H1 (cell line): ENCODE results near the gene C22orf42. TPM values are rescaled to one million over a fixed set of nuclear protein-coding genes. Genes with fewer than 3 reads are reported as not detected.

Experiments used
- CTCF ChIA-PET: fragments of 300-600 bp; sonication (Branson Sonifier 250); formaldehyde crosslinking; loops from one replicate; lab custom pipeline; 2021; ENCODE audit not compliant: partially characterized antibody; lab: Charles Lee
- POLR2A ChIA-PET: fragments of 300-600 bp; sonication (Branson Sonifier 250); formaldehyde crosslinking; loops from one replicate; lab custom pipeline; 2021; ENCODE audit warnings: inconsistent platforms; ENCODE audit not compliant: partially characterized antibody; lab: Charles Lee
- DNase-seq, 2 experiments: peaks; one replicate each; pipeline versions ENCODE4 v3.0.0 to v3.0.0-alpha.2; 2010 to 2022; ENCODE audit warnings: low spot score in 2 of 2, low read depth in 1 of 2, mixed read lengths in 1 of 2
- FAIRE-seq: peaks from 2 replicates; lab custom pipeline; 2011; peaks lifted over from hg19 to GRCh38; lab: Jason Lieb, UNC
- H2AFZ ChIP-seq: 2 replicates; pipeline ENCODE4 v1.8.1; 2012; ENCODE audit warnings: low read length, inconsistent platforms
- H2AK5ac ChIP-seq: 2 replicates; pipeline ENCODE4 v1.6.1; 2013; ENCODE audit warnings: low read depth, low read length
- H2BK120ac ChIP-seq: replicated peaks from 2 replicates; pipeline ENCODE3; 2013; ENCODE audit warnings: low read depth, low read length, inconsistent platforms
- H2BK12ac ChIP-seq: 2 replicates; pipeline ENCODE4 v1.6.1; 2013; ENCODE audit warnings: low read depth, low read length
- H2BK15ac ChIP-seq: 2 replicates; pipeline ENCODE4 v1.6.1; 2013; ENCODE audit warnings: low read length
- H2BK20ac ChIP-seq: 2 replicates; pipeline ENCODE4 v1.6.1; 2013; ENCODE audit warnings: low read length
- H2BK5ac ChIP-seq: 2 replicates; pipeline ENCODE4 v1.6.1; 2013; ENCODE audit warnings: low read depth, low read length
- H3K14ac ChIP-seq: 2 replicates; pipeline ENCODE4 v1.6.1; 2013; ENCODE audit warnings: inconsistent platforms; ENCODE audit not compliant: insufficient read length
- H3K18ac ChIP-seq: 2 replicates; pipeline ENCODE4 v1.6.1; 2013; ENCODE audit warnings: low read length; ENCODE audit errors: extremely low read depth
- H3K23ac ChIP-seq: 2 replicates; pipeline ENCODE4 v1.6.1; 2013; ENCODE audit warnings: inconsistent platforms; ENCODE audit not compliant: insufficient read length
- H3K23me2 ChIP-seq: 2 replicates; pipeline ENCODE4 v1.6.1; 2013; ENCODE audit warnings: low read depth, low read length
- H3K27ac ChIP-seq: 2 replicates; pipeline ENCODE4 v1.6.1; 2011; ENCODE audit warnings: low read depth, low read length, inconsistent platforms
- H3K27me3 ChIP-seq, 4 experiments: replicated peaks in 1 of 4; 1 replicate in 1 of 4; 2 replicates in 3 of 4; pipeline versions ENCODE4 v1.6.1 to v1.8.1; 2011 to 2013; ENCODE audit warnings: low read length in 3 of 4, mild to moderate bottlenecking in 3 of 4, inconsistent platforms in 2 of 4, mixed read lengths in 2 of 4, moderate library complexity in 1 of 4; ENCODE audit not compliant: control insufficient read depth in 3 of 4, insufficient read depth in 3 of 4; ENCODE audit errors: extremely low read depth in 1 of 4
- H3K36me3 ChIP-seq, 4 experiments: 2 replicates each; pipeline versions ENCODE4 v1.6.1 to v1.8.1; 2011 to 2013; ENCODE audit warnings: mild to moderate bottlenecking in 4 of 4, low read length in 3 of 4, moderate library complexity in 2 of 4, control low read depth in 1 of 4, inconsistent platforms in 1 of 4; ENCODE audit not compliant: insufficient read depth in 4 of 4, control insufficient read depth in 2 of 4
- H3K4ac ChIP-seq: replicated peaks from 2 replicates; pipeline ENCODE3; 2013; ENCODE audit warnings: low read length, low read depth, mixed read lengths, inconsistent platforms; ENCODE audit not compliant: insufficient read length
- H3K4me1 ChIP-seq, 4 experiments: replicated peaks in 1 of 4; 1 replicate in 1 of 4; 2 replicates in 3 of 4; pipeline versions ENCODE4 v1.6.1 to v1.8.1; 2011 to 2013; ENCODE audit warnings: low read length in 3 of 4, inconsistent platforms in 2 of 4, mixed read lengths in 1 of 4; ENCODE audit not compliant: insufficient read depth in 4 of 4, control insufficient read depth in 3 of 4
- H3K4me2 ChIP-seq, 2 experiments: 2 replicates each; pipeline versions ENCODE4 v1.6.1 to v1.8.1; 2011 to 2013; ENCODE audit warnings: low read depth in 2 of 2, low read length in 2 of 2, control low read depth in 1 of 2, inconsistent platforms in 1 of 2, mild to moderate bottlenecking in 1 of 2; ENCODE audit not compliant: insufficient read depth in 1 of 2
- H3K4me3 ChIP-seq, 4 experiments: fragments of 200-600, 300-600 bp in 1 of 4; sonication (generic), shearing (Covaris generic), sonication (Bioruptor Twin) in 1 of 4; 2 replicates each; pipeline versions ENCODE4 v1.5.1 to v1.8.1; 2011 to 2016; ENCODE audit warnings: low read length in 4 of 4, low read depth in 3 of 4, control low read depth in 2 of 4, inconsistent platforms in 2 of 4, mild to moderate bottlenecking in 2 of 4, mixed read lengths in 1 of 4, moderate library complexity in 1 of 4; ENCODE audit not compliant: insufficient read depth in 2 of 4; ENCODE audit errors: extremely low read depth in 1 of 4
- H3K56ac ChIP-seq: replicated peaks from 2 replicates; pipeline ENCODE3; 2013; ENCODE audit warnings: low read depth, mild to moderate bottlenecking, mixed read lengths, low read length, inconsistent platforms; ENCODE audit not compliant: insufficient read length
- H3K79me1 ChIP-seq: 2 replicates; pipeline ENCODE4 v1.6.1; 2013; ENCODE audit warnings: low read depth, low read length, control low read depth
- H3K79me2 ChIP-seq, 2 experiments: 2 replicates each; pipeline versions ENCODE4 v1.6.1 to v1.8.1; 2012 to 2013; ENCODE audit warnings: low read length in 2 of 2, mild to moderate bottlenecking in 2 of 2, inconsistent platforms in 1 of 2; ENCODE audit not compliant: insufficient read depth in 2 of 2, control insufficient read depth in 1 of 2
- H3K9ac ChIP-seq, 4 experiments: replicated peaks in 1 of 4; 1 replicate in 1 of 4; 2 replicates in 3 of 4; pipeline versions ENCODE4 v1.6.1 to v1.8.1; 2011 to 2013; ENCODE audit warnings: low read depth in 3 of 4, low read length in 3 of 4, control low read depth in 2 of 4, mild to moderate bottlenecking in 2 of 4, moderate library complexity in 2 of 4, inconsistent platforms in 1 of 4; ENCODE audit errors: extremely low read depth in 1 of 4
- H3K9me3 ChIP-seq, 2 experiments: 2 replicates each; pipeline versions ENCODE4 v1.6.1 to v1.8.1; 2012 to 2013; ENCODE audit warnings: mild to moderate bottlenecking in 2 of 2, moderate library complexity in 2 of 2, control low read depth in 1 of 2, inconsistent platforms in 1 of 2, low read depth in 1 of 2, low read length in 1 of 2, mixed read lengths in 1 of 2; ENCODE audit not compliant: insufficient read depth in 2 of 2
- H4K20me1 ChIP-seq, 2 experiments: replicated peaks in 1 of 2; 2 replicates each; pipeline versions ENCODE3 to v1.8.1; 2011 to 2013; ENCODE audit warnings: inconsistent platforms in 2 of 2, low read length in 2 of 2, mild to moderate bottlenecking in 1 of 2; ENCODE audit not compliant: insufficient read depth in 2 of 2, control insufficient read depth in 1 of 2
- H4K5ac ChIP-seq: 2 replicates; pipeline ENCODE4 v1.6.1; 2013; ENCODE audit warnings: low read length, low read depth, mixed read lengths, inconsistent platforms; ENCODE audit not compliant: insufficient read length
- H4K8ac ChIP-seq: 2 replicates; pipeline ENCODE4 v1.8.0; 2013; ENCODE audit warnings: mild to moderate bottlenecking, moderate library complexity, low read length, inconsistent platforms; ENCODE audit not compliant: insufficient read depth; ENCODE audit errors: extremely low read depth
- H4K91ac ChIP-seq: replicated peaks from 2 replicates; pipeline ENCODE3; 2013; ENCODE audit warnings: low read length, mixed read lengths, inconsistent platforms; ENCODE audit not compliant: insufficient read length
- GTF2F1 ChIP-seq: IDR thresholded peaks from 2 replicates; pipeline ENCODE4 v1.6.1; 2012; ENCODE audit warnings: low read depth, low read length, improper control_type of control experiment, borderline replicate concordance
- WGBS, 2 experiments: shearing (Covaris generic) in 1 of 2; methylation state at CpG; one replicate each; pipeline versions ENCODE4 v1.1.6 to v1.1.7; 2013 to 2015; ENCODE audit warnings: low lambda C conversion rate in 2 of 2, mixed read lengths in 2 of 2, inconsistent platforms in 1 of 2, low coverage in 1 of 2, missing lambda C conversion rate in 1 of 2; ENCODE audit not compliant: insufficient replicate concordance in 2 of 2, insufficient coverage in 1 of 2, insufficient read length in 1 of 2; ENCODE audit errors: extremely low coverage in 1 of 2, missing lambda C conversion rate in 1 of 2; 5-methylcytosine and 5-hydroxymethylcytosine counted together
- polyA plus RNA-seq, 7 experiments: library from polyadenylated mRNA; depleted of rRNA in 3 of 7; stranded (reverse) in 5 of 7; unstranded in 2 of 7; fragments of >200 nt in 5 of 7; fragments of 200-250 nt in 2 of 7; gene quantifications; 1 replicate in 5 of 7; 2 replicates in 1 of 7; 4 replicates in 1 of 7; pipeline versions ENCODE4 v1.2.1 to v1.2.3, GENCODE V29; 2011 to 2013; ENCODE audit warnings: missing spikeins in 2 of 7, mixed read lengths in 2 of 7
- total RNA-seq: library from RNA; stranded (reverse); fragmentation: NEBNext Ultra II Directional; extraction: Animal tissue kit (Norgen Biotek cat#: 25700); gene quantifications from 2 replicates; pipeline ENCODE4 v1.2.1, GENCODE V29; 2021

The C22orf42 gene
- total and polyA plus RNA-seq, 2 of the 8 experiments (the other 6 are each of a cell fraction or from before 2014, with no cell fraction given), result 0.50 TPM; not detected in 1

DNA sequence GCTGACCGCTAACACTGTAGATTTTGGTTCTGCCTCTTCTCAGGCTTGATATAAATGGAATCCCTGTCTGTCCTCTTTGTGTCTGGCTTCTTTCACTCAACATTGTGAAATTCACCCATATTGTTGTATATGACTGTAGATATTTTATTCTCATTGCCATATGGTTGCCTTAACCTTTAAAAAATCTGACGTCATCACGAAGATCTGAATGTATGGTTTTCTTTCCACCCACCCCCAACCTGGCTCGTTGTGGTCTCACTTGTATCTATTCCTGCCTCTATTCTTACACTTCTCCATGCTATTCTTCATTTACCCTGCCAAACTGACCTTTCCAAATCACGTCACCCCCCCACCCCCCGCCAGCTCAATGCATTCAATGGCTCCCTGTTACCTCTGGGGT is 21.9 kb upstream of the C22orf42 start:
- no peak for DNase-seq
- Histone ChIP-seq H3K9me3 (no peaks in the 10 kb centered on the region), H3K9ac (no peak overlapping the region), H2AFZ (no peak overlapping the region), H2BK5ac (no peak overlapping the region), H3K56ac (no peak overlapping the region), H4K91ac (no peak overlapping the region), H2BK20ac (no peak overlapping the region), H2BK120ac (no peak overlapping the region), H4K20me1 (no peaks in the 10 kb centered on the region), H4K5ac (no peak overlapping the region), H3K4me3 (no peak overlapping the region), H3K23me2 (peaks cover 2% of the 10 kb centered on the region; the same call in 1 of the 2 replicates), H4K8ac (no peak overlapping the region), H3K18ac (no peak overlapping the region), H3K79me2 (no peaks in the 10 kb centered on the region), H3K4me2 (no peak overlapping the region), H3K4ac (no peak overlapping the region), H3K27ac (no peak overlapping the region), H2BK12ac (no peak overlapping the region), H3K79me1 (no peaks in the 10 kb centered on the region), H3K4me1 (peaks cover 0 to 3% (median 1%) of the 10 kb centered on the region in 4 experiments; a peak in 2 of 7 replicates), H3K27me3 (peaks cover 0 to 15% (median 10%) of the 10 kb centered on the region in 4 experiments; a peak in 5 of 7 replicates), H3K36me3 (no peaks in the 10 kb centered on the region), H3K14ac (no peak overlapping the region), H2BK15ac (no peak overlapping the region), H3K23ac (no peak overlapping the region), H2AK5ac (no peak overlapping the region)
- WGBS, 2 experiments, result 93% methylated on average over 6 of the region's 6 CpGs; no CpG with 5 or more reads in 1 of the 2 experiments
- no peak for FAIRE-seq
- POLR2A ChIA-PET, result interaction anchor here (0.6 kb wide), 1 partner anchor 1117 kb away, joined by 3 read pairs; no protein-coding TSS in a partner anchor
- CTCF ChIA-PET, result interaction anchor here (1.2 kb wide), 2 partner anchors 25 to 85 kb away, joined by 3 to 4 read pairs; no protein-coding TSS in a partner anchor
- no peak for TF ChIP-seq GTF2F1
